Activated naive CD8-positive, alpha-beta T cell treated with anti-CD3 and anti-CD28 coated beads for 36 hours (primary cell): ENCODE measurements around the gene CCL24. TPM values are rescaled to one million over a fixed set of nuclear protein-coding genes. Genes with fewer than 3 reads are reported as not detected.
A peak's percentile ranks its signal among the peaks of the same experiment; 100 is the strongest.
"Not testable (repeated sequence)": the region's sequence is repeated elsewhere in the genome, so short reads cannot be mapped to it uniquely, and the experiment has no call there.

ENCODE experiments used
- DNase-seq: peaks from one replicate; pipeline ENCODE4 v3.0.0; 2021
- H3K27ac Mint-ChIP-seq: one replicate; pipeline ENCODE4 v1.8.0; 2022; ENCODE audit warnings: mild to moderate bottlenecking, moderate library complexity, mixed read lengths
- H3K27me3 Mint-ChIP-seq: one replicate; pipeline ENCODE4 v1.8.0; 2022; ENCODE audit warnings: mild to moderate bottlenecking, mixed read lengths
- H3K36me3 Mint-ChIP-seq: one replicate; pipeline ENCODE4 v1.8.0; 2021; ENCODE audit warnings: mild to moderate bottlenecking, mixed read lengths
- H3K4me1 Mint-ChIP-seq: one replicate; pipeline ENCODE4 v1.8.0; 2021; ENCODE audit warnings: mixed read lengths
- H3K4me3 Mint-ChIP-seq: one replicate; pipeline ENCODE4 v1.8.0; 2022; ENCODE audit warnings: mild to moderate bottlenecking, moderate library complexity, mixed read lengths
- H3K9me3 Mint-ChIP-seq: one replicate; pipeline ENCODE4 v1.8.0; 2022; ENCODE audit warnings: mixed read lengths
- total RNA-seq, 2 experiments: library from RNA; stranded (reverse); gene quantifications; one replicate each; pipeline ENCODE4 v1.2.3, GENCODE V29; 2021

Gene CCL24
- total RNA-seq: not detected

- Mint-ChIP-seq H3K4me1 (no peaks in the 10 kb centered on the region), H3K27ac (no peak within 1 kb of the TSS), H3K4me3 (no peak within 1 kb of the TSS), H3K36me3 (no peaks in the 10 kb centered on the region), H3K27me3 (peaks cover 10% of the 10 kb centered on the region), H3K9me3 (no peaks in the 10 kb centered on the region)
- DNase-seq: no peak
Observed at GRCh38 chr7:75813781-75814236, at the start of gene CCL24. TSS of gene CCL24 (minus strand) at chr7:75813806. CDS start at chr7:75813715, 91 bp downstream.

- no peak for DNase-seq
- H3K27ac Mint-ChIP-seq: no peak overlapping the region
- H3K4me1 Mint-ChIP-seq: no peaks in the 10 kb centered on the region
- no peak overlapping the region for H3K4me3 Mint-ChIP-seq
- H3K36me3 Mint-ChIP-seq: no peaks in the 10 kb centered on the region
- peaks cover 28% of the 10 kb centered on the region for H3K27me3 Mint-ChIP-seq
- peaks cover 7% of the 10 kb centered on the region for H3K9me3 Mint-ChIP-seq
Observed at GRCh38 chr7:75861636-75862035, 48.0 kb upstream of the CCL24 start.

- no peaks in the 10 kb centered on the region for H3K36me3 Mint-ChIP-seq
- no peaks in the 10 kb centered on the region for H3K4me1 Mint-ChIP-seq
- DNase-seq: no peak
- H3K27ac Mint-ChIP-seq: no peak overlapping the region
- H3K4me3 Mint-ChIP-seq: no peak overlapping the region
- H3K9me3 Mint-ChIP-seq: peaks cover 7% of the 10 kb centered on the region
- H3K27me3 Mint-ChIP-seq: peaks cover 10% of the 10 kb centered on the region
Observed at GRCh38 chr7:75858410-75858809, 44.8 kb upstream of the CCL24 start.

GRCh38 chr7:75856536-75856935 is 42.9 kb upstream of the CCL24 start:
- no peak overlapping the region for H3K4me3 Mint-ChIP-seq
- no peak for DNase-seq
- H3K9me3 Mint-ChIP-seq: peaks cover 8% of the 10 kb centered on the region
- no peaks in the 10 kb centered on the region for H3K4me1 Mint-ChIP-seq
- H3K27ac Mint-ChIP-seq: no peak overlapping the region
- peaks cover 4% of the 10 kb centered on the region for H3K27me3 Mint-ChIP-seq
- no peaks in the 10 kb centered on the region for H3K36me3 Mint-ChIP-seq

- not testable (repeated sequence) for H3K27ac Mint-ChIP-seq, H3K4me3 Mint-ChIP-seq, H3K36me3 Mint-ChIP-seq, H3K27me3 Mint-ChIP-seq, H3K9me3 Mint-ChIP-seq, H3K4me1 Mint-ChIP-seq, DNase-seq
Observed at GRCh38 chr7:75854813-75855345, 41.3 kb upstream of the CCL24 start.

- no peaks in the 10 kb centered on the region for H3K4me1 Mint-ChIP-seq
- no peak overlapping the region for H3K27ac Mint-ChIP-seq
Observed at GRCh38 chr7:75854233-75854632, 40.6 kb upstream of the CCL24 start.

GRCh38 chr7:75850235-75850634 is 36.6 kb upstream of the CCL24 start:
- H3K4me1 Mint-ChIP-seq: no peaks in the 10 kb centered on the region
- H3K27me3 Mint-ChIP-seq: no peaks in the 10 kb centered on the region
- no peak overlapping the region for H3K4me3 Mint-ChIP-seq
- H3K36me3 Mint-ChIP-seq: no peaks in the 10 kb centered on the region
- peaks cover 1% of the 10 kb centered on the region for H3K9me3 Mint-ChIP-seq
- H3K27ac Mint-ChIP-seq: no peak overlapping the region
- no peak for DNase-seq

More at GRCh38 chr7:75854233-75854632, 40.6 kb upstream of the CCL24 start:
- DNase-seq: no peak
- H3K36me3 Mint-ChIP-seq: no peaks in the 10 kb centered on the region
- no peak overlapping the region for H3K4me3 Mint-ChIP-seq
- peaks cover 4% of the 10 kb centered on the region for H3K27me3 Mint-ChIP-seq
- H3K9me3 Mint-ChIP-seq: peaks cover 8% of the 10 kb centered on the region

- no peaks in the 10 kb centered on the region for H3K27me3 Mint-ChIP-seq
- no peaks in the 10 kb centered on the region for H3K36me3 Mint-ChIP-seq
- no peak overlapping the region for H3K4me3 Mint-ChIP-seq
- no peak for DNase-seq
- H3K9me3 Mint-ChIP-seq: peaks cover 1% of the 10 kb centered on the region
- H3K4me1 Mint-ChIP-seq: no peaks in the 10 kb centered on the region
- no peak overlapping the region for H3K27ac Mint-ChIP-seq
Observed at GRCh38 chr7:75849573-75849972, 36.0 kb upstream of the CCL24 start.

- no peak overlapping the region for H3K27ac Mint-ChIP-seq
- no peaks in the 10 kb centered on the region for H3K27me3 Mint-ChIP-seq
- DNase-seq: no peak
- H3K36me3 Mint-ChIP-seq: no peaks in the 10 kb centered on the region
- peaks cover 7% of the 10 kb centered on the region for H3K4me1 Mint-ChIP-seq
- peaks cover 1% of the 10 kb centered on the region for H3K9me3 Mint-ChIP-seq
- no peak overlapping the region for H3K4me3 Mint-ChIP-seq
Observed at GRCh38 chr7:75847707-75848106, 34.1 kb upstream of the CCL24 start.

- not testable (repeated sequence) for H3K4me3 Mint-ChIP-seq, H3K9me3 Mint-ChIP-seq, H3K27me3 Mint-ChIP-seq, H3K36me3 Mint-ChIP-seq, H3K27ac Mint-ChIP-seq, DNase-seq
- H3K4me1 Mint-ChIP-seq: peaks cover 11% of the 10 kb centered on the region
Observed at GRCh38 chr7:75845132-75845531, 31.5 kb upstream of the CCL24 start.

- Mint-ChIP-seq H3K36me3 (no peaks in the 10 kb centered on the region), H3K4me3 (no peak overlapping the region), H3K27me3 (no peaks in the 10 kb centered on the region), H3K4me1 (peaks cover 11% of the 10 kb centered on the region), H3K9me3 (no peaks in the 10 kb centered on the region), H3K27ac (no peak overlapping the region)
- DNase-seq: no peak
Observed at GRCh38 chr7:75844158-75844557, 30.6 kb upstream of the CCL24 start.

GRCh38 chr7:75843613-75844116 is 30.1 kb upstream of the CCL24 start:
- Mint-ChIP-seq H3K4me3 (no peak overlapping the region), H3K4me1 (peaks cover 11% of the 10 kb centered on the region), H3K27ac (no peak overlapping the region), H3K36me3 (no peaks in the 10 kb centered on the region), H3K9me3 (no peaks in the 10 kb centered on the region), H3K27me3 (no peaks in the 10 kb centered on the region)
- DNase-seq: no peak

- Mint-ChIP-seq H3K27me3 (no peaks in the 10 kb centered on the region), H3K4me3 (no peak overlapping the region), H3K4me1 (peaks cover 11% of the 10 kb centered on the region), H3K9me3 (no peaks in the 10 kb centered on the region), H3K36me3 (no peaks in the 10 kb centered on the region), H3K27ac (peak overlapping the region; percentile 62)
- peak; percentile 20 for DNase-seq
Observed at GRCh38 chr7:75842836-75843446, 29.3 kb upstream of the CCL24 start.

GRCh38 chr7:75840029-75840428 is 26.4 kb upstream of the CCL24 start:
- H3K27ac Mint-ChIP-seq: no peak overlapping the region
- no peaks in the 10 kb centered on the region for H3K36me3 Mint-ChIP-seq
- DNase-seq: no peak
- H3K4me3 Mint-ChIP-seq: no peak overlapping the region
- peaks cover 11% of the 10 kb centered on the region for H3K4me1 Mint-ChIP-seq
- H3K9me3 Mint-ChIP-seq: no peaks in the 10 kb centered on the region
- H3K27me3 Mint-ChIP-seq: no peaks in the 10 kb centered on the region

- not testable (repeated sequence) for H3K27ac Mint-ChIP-seq, H3K9me3 Mint-ChIP-seq, H3K27me3 Mint-ChIP-seq, H3K36me3 Mint-ChIP-seq, DNase-seq, H3K4me1 Mint-ChIP-seq, H3K4me3 Mint-ChIP-seq
Observed at GRCh38 chr7:75838281-75838930, 24.8 kb upstream of the CCL24 start.

GRCh38 chr7:75836798-75837197 is 23.2 kb upstream of the CCL24 start:
- H3K27ac Mint-ChIP-seq: no peak overlapping the region
- peaks cover 3% of the 10 kb centered on the region for H3K27me3 Mint-ChIP-seq
- no peak overlapping the region for H3K4me3 Mint-ChIP-seq
- no peak for DNase-seq
- no peaks in the 10 kb centered on the region for H3K4me1 Mint-ChIP-seq
- H3K9me3 Mint-ChIP-seq: no peaks in the 10 kb centered on the region
- H3K36me3 Mint-ChIP-seq: no peaks in the 10 kb centered on the region
